MM.1S (cell line): ENCODE data around the gene BAG5.

Experiments used
- DNase-seq: peaks from one replicate; pipeline ENCODE4 v3.0.0-alpha.2; 2015
- H2AFZ ChIP-seq: fragments of 300-600 bp; sonication (generic); 2 replicates; pipeline ENCODE4 v1.6.0; 2016; ENCODE audit warnings: antibody characterized with exemption, low read length
- H3F3A ChIP-seq: fragments of 300-600 bp; sonication (generic); 2 replicates; pipeline ENCODE4 v1.6.1; 2016; ENCODE audit warnings: mild to moderate bottlenecking, antibody characterized with exemption, low read length, moderate library complexity, mixed read lengths; ENCODE audit not compliant: insufficient read depth
- H3K27ac ChIP-seq: fragments of 300-600 bp; sonication (generic); 2 replicates; pipeline ENCODE4 v1.5.1; 2016; ENCODE audit warnings: mild to moderate bottlenecking, low read length
- H3K27me3 ChIP-seq: fragments of 300-600 bp; sonication (generic); replicated peaks from 2 replicates; pipeline ENCODE4 v1.6.0; 2016; ENCODE audit warnings: low read length; ENCODE audit not compliant: insufficient read depth
- H3K36me3 ChIP-seq: fragments of 300-600 bp; sonication (generic); replicated peaks from 2 replicates; pipeline ENCODE4 v1.6.1; 2016; ENCODE audit warnings: mild to moderate bottlenecking, low read length, mixed read lengths; ENCODE audit not compliant: insufficient read depth
- H3K4me1 ChIP-seq: fragments of 300-600 bp; sonication (generic); 2 replicates; pipeline ENCODE4 v1.6.1; 2016; ENCODE audit warnings: low read length, mixed read lengths
- H3K4me2 ChIP-seq: fragments of 300-600 bp; sonication (generic); 2 replicates; pipeline ENCODE4 v1.6.0; 2016; ENCODE audit warnings: low read depth, low read length
- H3K4me3 ChIP-seq: fragments of 300-600 bp; sonication (generic); 2 replicates; pipeline ENCODE4 v1.5.1; 2016; ENCODE audit warnings: low read length, mixed read lengths
- H3K79me2 ChIP-seq: fragments of 300-600 bp; sonication (generic); 2 replicates; pipeline ENCODE4 v1.6.1; 2016; ENCODE audit warnings: mixed run types, low read length, mixed read lengths
- H3K9ac ChIP-seq: fragments of 300-600 bp; sonication (generic); 2 replicates; pipeline ENCODE4 v1.6.1; 2016; ENCODE audit warnings: low read length, mixed read lengths
- H3K9me2 ChIP-seq: fragments of 300-600 bp; sonication (generic); replicated peaks from 2 replicates; pipeline ENCODE4 v1.6.1; 2016; ENCODE audit warnings: mild to moderate bottlenecking, low read length, mixed read lengths; ENCODE audit not compliant: insufficient read depth
- H3K9me3 ChIP-seq: fragments of 300-600 bp; sonication (generic); replicated peaks from 2 replicates; pipeline ENCODE4 v1.6.1; 2016; ENCODE audit warnings: mild to moderate bottlenecking, low read length, mixed read lengths; ENCODE audit not compliant: insufficient read depth
- H4K20me1 ChIP-seq: fragments of 300-600 bp; sonication (generic); 2 replicates; pipeline ENCODE4 v1.6.1; 2016; ENCODE audit warnings: mild to moderate bottlenecking, low read length, moderate library complexity, mixed read lengths; ENCODE audit not compliant: insufficient read depth
- CTCF ChIP-seq: fragments of 300-600 bp; sonication (generic); IDR thresholded peaks from 2 replicates; pipeline ENCODE4 v1.5.1; 2016; ENCODE audit warnings: antibody characterized with exemption, low read length, mixed read lengths
- EZH2 ChIP-seq: fragments of 300-600 bp; sonication (generic); optimal IDR thresholded peaks from 2 replicates; pipeline ENCODE3; 2017; ENCODE audit warnings: low read depth, mild to moderate bottlenecking, antibody characterized with exemption, low read length, mixed read lengths
- EZH2phosphoT487 ChIP-seq: fragments of 300-600 bp; sonication (generic); IDR thresholded peaks from 2 replicates; pipeline ENCODE4 v1.6.1; 2018; ENCODE audit warnings: antibody characterized with exemption, low read length

Gene BAG5

GRCh38 chr14:103519043-103519836, 43.2 kb downstream of the BAG5 start:
- Histone ChIP-seq H3F3A (no peaks in the 10 kb centered on the region), H3K36me3 (no peaks in the 10 kb centered on the region), H3K79me2 (no peaks in the 10 kb centered on the region), H3K9ac (no peak overlapping the region), H3K9me3 (no peaks in the 10 kb centered on the region), H3K4me3 (no peak overlapping the region), H3K27ac (no peak overlapping the region), H2AFZ (no peak overlapping the region), H4K20me1 (no peaks in the 10 kb centered on the region), H3K9me2 (no peaks in the 10 kb centered on the region), H3K27me3 (no peaks in the 10 kb centered on the region; the same call in 1 of the 2 replicates), H3K4me2 (no peak overlapping the region), H3K4me1 (no peaks in the 10 kb centered on the region)
- TF ChIP-seq EZH2 (no peak), CTCF (no peak), EZH2phosphoT487 (no peak)
- no peak for DNase-seq

- Histone ChIP-seq H2AFZ (no peak overlapping the region), H3K4me2 (no peak overlapping the region), H3K4me3 (no peak overlapping the region), H3K27ac (no peak overlapping the region), H3K36me3 (no peaks in the 10 kb centered on the region), H3K9ac (no peak overlapping the region), H3K4me1 (no peaks in the 10 kb centered on the region), H3K9me2 (no peaks in the 10 kb centered on the region), H3K9me3 (no peaks in the 10 kb centered on the region), H4K20me1 (no peaks in the 10 kb centered on the region), H3K79me2 (no peaks in the 10 kb centered on the region), H3K27me3 (no peaks in the 10 kb centered on the region; the same call in 1 of the 2 replicates), H3F3A (no peaks in the 10 kb centered on the region)
- TF ChIP-seq EZH2 (no peak), CTCF (peak; percentile 63)
- no peak for DNase-seq
Observed at GRCh38 chr14:103518422-103519042, 43.9 kb downstream of the BAG5 start.

- no peak for DNase-seq
- no peak overlapping the region for H3K4me2 ChIP-seq
- no peaks in the 10 kb centered on the region for H3K9me3 ChIP-seq
- TF ChIP-seq EZH2 (no peak), EZH2phosphoT487 (no peak)
- no peak overlapping the region for H2AFZ ChIP-seq
- H3K4me1 ChIP-seq: no peaks in the 10 kb centered on the region
- H3K27me3 ChIP-seq: no peaks in the 10 kb centered on the region; the same call in 1 of the 2 replicates
- H3K36me3 ChIP-seq: no peaks in the 10 kb centered on the region
- no peaks in the 10 kb centered on the region for H4K20me1 ChIP-seq
- H3K9ac ChIP-seq: no peak overlapping the region
- no peaks in the 10 kb centered on the region for H3F3A ChIP-seq
- H3K27ac ChIP-seq: no peak overlapping the region
- H3K79me2 ChIP-seq: no peaks in the 10 kb centered on the region
- no peaks in the 10 kb centered on the region for H3K9me2 ChIP-seq
- no peak overlapping the region for H3K4me3 ChIP-seq
Observed at GRCh38 chr14:103517721-103518421, 44.6 kb downstream of the BAG5 start.
